GM23338 (cell line): Measurements from ENCODE around the gene RHBDD1. TPM values are rescaled to one million over a fixed set of nuclear protein-coding genes. Genes with fewer than 3 reads are reported as not detected.

Experiments used
- ATAC-seq: fragments of 200-7000 bp; cut with Tn5 transposase; 3 replicates; pipeline ENCODE4 v1.9.1; 2020
- DNase-seq: peaks from one replicate; pipeline ENCODE4 v3.0.0-alpha.2; 2015; ENCODE audit warnings: low spot score
- H2AFZ ChIP-seq: fragments of 200-600 bp; sonication (generic); 2 replicates; pipeline ENCODE4 v1.8.0; 2016; ENCODE audit warnings: antibody characterized with exemption, mild to moderate bottlenecking, moderate library complexity
- H3F3A ChIP-seq: fragments of 200-600 bp; sonication (generic); replicated peaks from 2 replicates; pipeline ENCODE4 v1.8.0; 2017; ENCODE audit warnings: antibody characterized with exemption, mixed run types, low read depth
- H3K27ac ChIP-seq: fragments of 200-600 bp; sonication (generic); 2 replicates; pipeline ENCODE4 v1.6.1; 2016; ENCODE audit warnings: low read depth
- H3K27me3 ChIP-seq: fragments of 200-600 bp; sonication (generic); 2 replicates; pipeline ENCODE4 v1.8.0; 2016; ENCODE audit warnings: mild to moderate bottlenecking, mixed run types, moderate library complexity; ENCODE audit not compliant: insufficient read depth
- H3K36me3 ChIP-seq: fragments of 200-600 bp; sonication (generic); 2 replicates; pipeline ENCODE4 v1.8.0; 2016; ENCODE audit warnings: mild to moderate bottlenecking; ENCODE audit not compliant: insufficient read depth
- H3K4me1 ChIP-seq: fragments of 200-600 bp; sonication (generic); 2 replicates; pipeline ENCODE4 v1.8.0; 2016; ENCODE audit warnings: mild to moderate bottlenecking, moderate library complexity; ENCODE audit not compliant: insufficient read depth
- H3K4me2 ChIP-seq: fragments of 200-600 bp; sonication (generic); 2 replicates; pipeline ENCODE4 v1.7.1; 2017; ENCODE audit warnings: mixed run types
- H3K4me3 ChIP-seq: fragments of 200-600 bp; sonication (generic); 2 replicates; pipeline ENCODE4 v1.6.1; 2016; ENCODE audit warnings: mixed run types
- H3K79me2 ChIP-seq: fragments of 200-600 bp; sonication (generic); replicated peaks from 2 replicates; pipeline ENCODE4 v1.8.0; 2017; ENCODE audit warnings: mild to moderate bottlenecking; ENCODE audit not compliant: insufficient read depth
- H3K9me2 ChIP-seq: fragments of 200-600 bp; sonication (generic); 2 replicates; pipeline ENCODE4 v1.8.0; 2017; ENCODE audit not compliant: insufficient read depth
- H4K20me1 ChIP-seq: fragments of 200-600 bp; sonication (generic); replicated peaks from 2 replicates; pipeline ENCODE4 v1.8.0; 2017; ENCODE audit warnings: mild to moderate bottlenecking; ENCODE audit not compliant: insufficient read depth
- H3K27ac Mint-ChIP-seq: 2 replicates; pipeline ENCODE4 v1.8.0; 2020; ENCODE audit warnings: inconsistent platforms, mild to moderate bottlenecking, moderate library complexity, mixed read lengths
- H3K27me3 Mint-ChIP-seq: 3 replicates; pipeline ENCODE4 v1.8.0; 2022; ENCODE audit warnings: low read depth, mild to moderate bottlenecking, moderate library complexity, mixed read lengths, inconsistent platforms; ENCODE audit not compliant: insufficient read depth, poor library complexity
- H3K36me3 Mint-ChIP-seq: 3 replicates; pipeline ENCODE4 v1.8.0; 2021; ENCODE audit warnings: low read depth, mild to moderate bottlenecking, inconsistent platforms, moderate library complexity, mixed read lengths
- H3K4me1 Mint-ChIP-seq: 3 replicates; pipeline ENCODE4 v1.8.0; 2020; ENCODE audit warnings: mild to moderate bottlenecking, inconsistent platforms, mixed read lengths
- H3K4me3 Mint-ChIP-seq: 3 replicates; pipeline ENCODE4 v1.8.0; 2021; ENCODE audit warnings: moderate library complexity, mild to moderate bottlenecking, inconsistent platforms, mixed read lengths
- H3K9me3 Mint-ChIP-seq: 3 replicates; pipeline ENCODE4 v1.8.0; 2020; ENCODE audit warnings: moderate library complexity, mild to moderate bottlenecking, inconsistent platforms, mixed read lengths
- CREB1 ChIP-seq: fragments of 250-450 bp; sonication (Bioruptor Pico); IDR thresholded peaks from 2 replicates; pipeline ENCODE4 v1.5.0; 2020; ENCODE audit warnings: low read depth, mild to moderate bottlenecking, moderate library complexity
- CTCF ChIP-seq, 2 experiments: fragments of 200-600 bp in 1 of 2; sonication (generic) in 1 of 2; conservative IDR thresholded peaks; 2 replicates each; pipeline versions ENCODE4 v1.5.1 to v1.6.1; 2016 to 2017; ENCODE audit warnings: antibody characterized with exemption in 2 of 2, low read depth in 2 of 2, mild to moderate bottlenecking in 2 of 2, moderate library complexity in 1 of 2
- ETS1 ChIP-seq: IDR thresholded peaks from 2 replicates; pipeline ENCODE4 v1.6.1; 2016; ENCODE audit warnings: antibody characterized with exemption
- EZH2 ChIP-seq: fragments of 200-600 bp; sonication (generic); IDR thresholded peaks from one replicate; pipeline ENCODE4 v1.8.0; 2017; ENCODE audit warnings: antibody characterized with exemption, mild to moderate bottlenecking, low read depth; ENCODE audit not compliant: unreplicated experiment
- EZH2phosphoT487 ChIP-seq: fragments of 200-600 bp; sonication (generic); IDR thresholded peaks from one replicate; pipeline ENCODE4 v1.8.1; 2018; ENCODE audit warnings: antibody characterized with exemption; ENCODE audit not compliant: unreplicated experiment
- NANOG ChIP-seq: IDR thresholded peaks from 2 replicates; pipeline ENCODE4 v1.6.1; 2016; ENCODE audit warnings: antibody characterized with exemption, borderline replicate concordance
- POLR2AphosphoS5 ChIP-seq: IDR thresholded peaks from 2 replicates; pipeline ENCODE4 v1.6.1; 2016; ENCODE audit warnings: antibody characterized with exemption, low read depth
- STAT1 ChIP-seq: IDR thresholded peaks from one replicate; pipeline ENCODE4 v1.6.1; 2016; ENCODE audit warnings: antibody characterized with exemption; ENCODE audit not compliant: unreplicated experiment
- ZNF114 ChIP-seq: fragments of 250-450 bp; sonication (Bioruptor Pico); IDR thresholded peaks from 2 replicates; pipeline ENCODE4 v1.5.0; 2020; ENCODE audit warnings: mild to moderate bottlenecking, moderate library complexity
- ZNF331 ChIP-seq: fragments of 250-450 bp; sonication (Bioruptor Pico); IDR thresholded peaks from 2 replicates; pipeline ENCODE4 v1.5.0; 2020; ENCODE audit warnings: low read depth, mild to moderate bottlenecking, moderate library complexity
- polyA plus RNA-seq: library from polyadenylated mRNA; unstranded; fragments of >200 nt; fragmentation: Nextera tagmentation; extraction: Ambion mirVana; gene quantifications from 2 replicates; pipeline ENCODE4 v1.2.1, GENCODE V29; 2016
- total RNA-seq: library from RNA; depleted of rRNA; stranded (reverse); fragments of >200 nt; shearing (Covaris generic); gene quantifications from 2 replicates; pipeline ENCODE4 v1.2.3, GENCODE V29; 2014

Gene RHBDD1
- total and polyA plus RNA-seq, 2 experiments from 2014 or later, result 7.3 to 13.0 TPM

DNA sequence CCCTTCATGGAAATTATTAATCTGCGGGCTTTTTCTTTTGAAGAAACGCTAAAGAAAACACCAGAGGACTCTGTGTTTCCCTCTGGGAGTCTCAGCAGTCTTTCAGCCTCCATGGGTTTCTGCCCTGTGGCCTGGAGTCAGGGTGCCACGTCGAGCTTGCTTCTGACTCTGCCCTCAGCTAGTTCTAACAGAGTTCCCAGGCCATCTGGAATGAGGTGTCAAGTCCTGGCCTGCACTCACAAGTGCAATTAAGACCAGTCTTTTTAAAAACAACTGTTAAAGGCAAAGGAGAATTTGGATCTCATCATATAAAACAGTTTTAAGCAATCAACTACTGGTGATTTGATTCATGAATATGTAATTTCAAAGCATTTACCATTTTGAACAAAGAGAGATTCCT is 157.3 kb downstream of the RHBDD1 start:
- no peak overlapping the region for H3K4me3 Mint-ChIP-seq
- H3K27me3 Mint-ChIP-seq, result peaks cover 5% of the 10 kb centered on the region
- no peak overlapping the region for H3K4me2 ChIP-seq
- no peaks in the 10 kb centered on the region for H3K9me2 ChIP-seq
- H3K27ac ChIP-seq, result no peak overlapping the region
- no peak for TF ChIP-seq POLR2AphosphoS5
- no peak overlapping the region for H3K4me3 ChIP-seq
- no peaks in the 10 kb centered on the region for H3K4me1 Mint-ChIP-seq
- ATAC-seq (no peak), DNase-seq (no peak)
- H3K36me3 Mint-ChIP-seq, result no peaks in the 10 kb centered on the region
- no peaks in the 10 kb centered on the region for H4K20me1 ChIP-seq
- H3K36me3 ChIP-seq, result no peaks in the 10 kb centered on the region
- no peaks in the 10 kb centered on the region for H3K9me3 Mint-ChIP-seq
- H2AFZ ChIP-seq, result no peak overlapping the region
- H3K27ac Mint-ChIP-seq, result no peak overlapping the region
- H3K79me2 ChIP-seq, result no peaks in the 10 kb centered on the region
- no peaks in the 10 kb centered on the region for H3K27me3 ChIP-seq
- H3F3A ChIP-seq, result no peaks in the 10 kb centered on the region
- H3K4me1 ChIP-seq, result no peaks in the 10 kb centered on the region

DNA sequence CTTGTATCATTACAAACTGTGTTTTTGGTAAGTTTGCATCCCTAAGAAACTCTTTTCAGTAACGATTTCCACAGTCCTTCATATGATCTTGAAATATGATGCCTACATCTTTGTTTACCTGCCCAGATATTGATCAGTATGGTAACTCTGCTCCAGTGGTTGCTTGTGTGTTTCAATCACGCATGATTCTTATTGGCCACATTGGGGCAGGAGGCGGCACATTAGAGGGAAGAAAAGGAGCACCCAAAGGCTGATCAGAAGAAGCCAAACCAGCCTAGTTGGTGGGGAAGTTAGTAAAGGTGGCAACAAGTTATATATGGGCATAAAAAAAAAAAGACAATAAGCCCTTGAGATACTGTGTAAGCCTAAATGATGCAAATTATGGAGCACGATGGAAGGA is 158.9 kb downstream of the RHBDD1 start:
- Histone ChIP-seq H3K27ac (no peak overlapping the region), H3K4me1 (no peaks in the 10 kb centered on the region), H4K20me1 (no peaks in the 10 kb centered on the region; the same call in 1 of the 2 replicates), H3K4me3 (no peak overlapping the region), H2AFZ (no peak overlapping the region), H3F3A (no peaks in the 10 kb centered on the region), H3K79me2 (no peaks in the 10 kb centered on the region), H3K4me2 (no peak overlapping the region), H3K27me3 (no peaks in the 10 kb centered on the region), H3K36me3 (no peaks in the 10 kb centered on the region), H3K9me2 (no peaks in the 10 kb centered on the region)
- no peak overlapping the region for H3K27ac Mint-ChIP-seq
- no peak for ATAC-seq
- no peaks in the 10 kb centered on the region for H3K4me1 Mint-ChIP-seq
- H3K9me3 Mint-ChIP-seq, result no peaks in the 10 kb centered on the region
- H3K36me3 Mint-ChIP-seq, result peaks cover 2% of the 10 kb centered on the region; the same call in 2 of the 3 replicates
- no peak overlapping the region for H3K4me3 Mint-ChIP-seq
- no peak for TF ChIP-seq NANOG
- TF ChIP-seq CTCF (conservative IDR thresholded peaks at IDR 0.05; ENCODE audit: low read depth in 2 of 2), result no peak
- TF ChIP-seq EZH2, result no peak
- TF ChIP-seq ZNF331 (CRISPR knock-in tag), result no peak
- TF ChIP-seq STAT1, result no peak
- TF ChIP-seq POLR2AphosphoS5, result no peak
- TF ChIP-seq ETS1, result no peak
- no peak for TF ChIP-seq ZNF114 (CRISPR knock-in tag)
- TF ChIP-seq EZH2phosphoT487, result no peak
- TF ChIP-seq CREB1, result no peak
- DNase-seq, result no peak
- H3K27me3 Mint-ChIP-seq, result peaks cover 5% of the 10 kb centered on the region
